PFSK-1 (cell line): Measurements from ENCODE around the gene TTLL11.

Experiments
- FOXP2 ChIP-seq: optimal IDR thresholded peaks from 2 replicates; pipeline ENCODE3; 2011; ENCODE audit warnings: borderline replicate concordance, control low read depth, inconsistent platforms; ENCODE audit not compliant: insufficient read depth; ENCODE audit errors: extremely low read length, extremely low read depth
- POLR2AphosphoS5 ChIP-seq: IDR thresholded peaks from 2 replicates; pipeline ENCODE4 v1.6.1; 2012; ENCODE audit warnings: low read depth, mild to moderate bottlenecking, control low read depth, low read length, moderate library complexity
- REST ChIP-seq, 2 experiments: IDR thresholded peaks; 2 replicates each; pipeline versions ENCODE4 v1.6.1 to v1.8.0; 2011 to 2012; ENCODE audit warnings: low read depth in 2 of 2, low read length in 2 of 2, control low read depth in 1 of 2, inconsistent platforms in 1 of 2, mild to moderate bottlenecking in 1 of 2, moderate library complexity in 1 of 2; ENCODE audit not compliant: insufficient read depth in 1 of 2
- SIN3A ChIP-seq: IDR thresholded peaks from 2 replicates; pipeline ENCODE4 v1.6.1; 2012; ENCODE audit warnings: mild to moderate bottlenecking, low read length, moderate library complexity, borderline replicate concordance; ENCODE audit not compliant: insufficient read depth
- TAF1 ChIP-seq: IDR thresholded peaks from 2 replicates; pipeline ENCODE4 v1.6.1; 2012; ENCODE audit warnings: low read length, control low read depth, borderline replicate concordance; ENCODE audit not compliant: insufficient read depth

Gene TTLL11

DNA sequence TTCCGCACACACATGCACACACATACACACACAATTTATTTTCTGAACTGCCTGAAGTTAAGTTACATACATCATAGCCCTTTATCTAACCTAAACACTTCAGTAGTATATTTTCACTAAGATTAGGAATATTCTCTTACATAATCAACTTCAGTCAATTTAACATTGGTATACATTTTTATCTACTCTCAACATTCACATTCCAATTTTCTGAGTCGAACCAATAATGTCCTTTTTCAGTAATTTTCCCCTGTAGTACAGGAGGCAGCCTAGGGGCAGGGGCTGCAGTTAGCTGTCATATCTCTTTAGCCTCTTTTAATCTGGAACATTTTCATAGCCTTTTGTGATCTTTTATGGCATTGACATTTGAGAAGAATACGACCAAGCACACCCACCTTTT is 291.5 kb downstream of the TTLL11 start:
- TF ChIP-seq FOXP2 = no peak
- TF ChIP-seq TAF1 = no peak
- TF ChIP-seq SIN3A = no peak
- TF ChIP-seq REST (IDR thresholded peaks at IDR 0.05; ENCODE audit: insufficient read depth in 1 of 2, low read depth in 2 of 2, low read length in 2 of 2) = no peak
- TF ChIP-seq POLR2AphosphoS5 = no peak

DNA sequence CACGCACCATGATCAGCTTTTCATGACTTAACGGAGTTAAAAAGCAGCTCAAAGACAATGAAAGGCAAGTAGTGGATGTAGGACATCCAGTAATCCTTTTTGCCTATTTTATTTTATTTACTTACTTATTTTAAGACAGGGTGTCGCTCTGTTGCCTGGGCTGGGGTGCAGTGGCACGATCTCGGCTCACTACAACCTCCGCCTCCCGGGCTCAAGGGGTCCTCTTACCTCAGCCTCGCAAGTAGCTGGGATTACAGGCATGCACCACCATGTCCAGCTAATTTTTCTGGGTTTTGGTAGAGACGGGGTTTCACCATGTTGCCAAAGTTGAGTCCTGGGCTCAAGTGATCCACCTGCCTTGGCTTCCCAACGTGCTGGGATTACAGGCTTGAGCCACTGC is 292.7 kb downstream of the TTLL11 start:
- TF ChIP-seq SIN3A (no peak), POLR2AphosphoS5 (no peak), FOXP2 (no peak), TAF1 (no peak), REST (IDR thresholded peaks at IDR 0.05; ENCODE audit: insufficient read depth in 1 of 2, low read depth in 2 of 2, low read length in 2 of 2) (no peak)

- TF ChIP-seq REST (IDR thresholded peaks at IDR 0.05; ENCODE audit: insufficient read depth in 1 of 2, low read depth in 2 of 2, low read length in 2 of 2) (no peak), POLR2AphosphoS5 (no peak), FOXP2 (no peak), TAF1 (no peak), SIN3A (no peak)
Measured at GRCh38 chr9:121798941-121799340, 294.2 kb downstream of the TTLL11 start.

GRCh38 chr9:121797081-121797480 is 296.0 kb downstream of the TTLL11 start:
- TF ChIP-seq POLR2AphosphoS5 (no peak), FOXP2 (no peak), REST (IDR thresholded peaks at IDR 0.05; ENCODE audit: insufficient read depth in 1 of 2, low read depth in 2 of 2, low read length in 2 of 2) (no peak), TAF1 (no peak), SIN3A (no peak)

DNA sequence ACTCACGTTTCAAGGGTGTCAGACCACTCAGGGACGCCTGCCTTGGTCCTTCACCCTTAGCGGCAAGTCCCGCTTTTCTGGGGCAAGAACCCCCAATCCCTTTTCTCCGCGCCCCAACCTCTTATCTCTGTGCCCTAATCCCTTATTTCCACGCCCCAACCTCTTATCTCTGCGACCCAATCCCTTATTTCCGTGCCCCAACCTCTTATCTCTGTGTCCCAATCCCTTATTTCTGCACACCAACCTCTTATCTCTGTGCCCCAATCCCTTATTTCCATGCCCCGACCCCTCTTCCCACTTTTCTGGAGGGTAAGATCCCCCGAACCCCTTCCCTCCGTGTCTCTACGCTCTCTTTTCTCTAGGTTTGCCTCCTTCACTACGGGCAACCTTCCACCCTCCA is 302.3 kb downstream of the TTLL11 start:
- TF ChIP-seq SIN3A (no peak), TAF1 (no peak), REST (IDR thresholded peaks at IDR 0.05; ENCODE audit: insufficient read depth in 1 of 2, low read depth in 2 of 2, low read length in 2 of 2) (no peak), FOXP2 (no peak)
